Activated CD8-positive, alpha-beta memory T cell treated with anti-CD3 and anti-CD28 coated beads for 4 hours (primary cell): ENCODE data around the gene MPG.
"Not testable (repeated sequence)": the region's sequence is repeated elsewhere in the genome, so short reads cannot be mapped to it uniquely, and the experiment has no call there.

Source experiments
- DNase-seq, 2 donors: peaks; one replicate each; pipeline ENCODE4 v3.0.0-alpha.2; 2020; ENCODE audit warnings: low read depth in 2 of 2

The MPG gene

DNA sequence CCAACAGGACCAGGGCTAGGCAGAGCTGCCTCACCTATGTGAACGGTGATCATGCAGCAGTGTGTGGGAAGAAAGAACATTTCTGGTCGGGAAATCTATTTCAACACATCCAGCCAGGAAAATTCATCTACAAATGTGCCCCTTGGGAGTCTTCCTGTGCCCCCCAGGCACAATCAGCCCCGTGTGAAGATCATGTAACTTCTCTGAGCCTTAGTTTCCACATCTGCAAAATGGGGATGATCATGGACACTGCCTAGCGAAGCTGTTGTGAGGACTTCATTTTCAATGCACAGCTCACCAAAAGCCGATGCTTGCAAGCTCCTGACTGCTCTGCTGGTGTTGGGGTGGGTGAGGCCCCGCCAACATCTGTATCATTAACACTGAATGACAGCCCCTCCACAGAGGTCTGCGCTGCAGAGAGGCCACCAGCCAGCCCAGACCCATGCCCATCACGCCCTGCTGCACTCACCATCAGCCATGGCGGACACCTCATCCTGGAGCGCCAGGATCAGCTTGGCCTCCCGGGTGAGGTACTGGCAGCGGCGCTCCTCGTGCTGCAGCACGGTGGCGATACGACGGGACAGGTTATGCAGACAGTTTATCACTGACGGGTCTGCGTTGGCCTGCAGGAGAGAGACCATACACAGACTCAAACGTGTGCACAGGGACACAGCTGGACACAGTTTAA is 34.3 kb downstream of the MPG start:
- no peak for DNase-seq

GRCh38 chr16:114327-114726 is 36.3 kb downstream of the MPG start:
- DNase-seq: no peak

DNA sequence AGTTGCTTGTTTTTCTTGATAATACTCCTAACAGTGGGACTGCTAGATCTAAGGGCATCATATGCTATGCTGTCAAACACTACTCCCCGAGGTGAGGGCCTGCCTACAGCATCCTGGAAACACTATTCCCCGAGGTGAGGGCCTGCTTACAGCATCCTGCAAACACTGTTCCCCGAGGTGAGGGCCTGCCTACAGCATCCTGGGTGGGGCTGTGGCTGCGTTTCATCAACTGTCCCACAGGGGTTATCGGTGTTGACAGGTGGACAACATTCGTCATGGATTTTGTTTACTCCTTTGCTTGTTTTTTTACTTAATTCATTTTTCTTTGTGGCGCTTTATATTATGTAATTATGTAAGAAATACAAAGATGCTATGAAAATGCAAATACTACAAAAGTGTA is 38.0 kb downstream of the MPG start:
- DNase-seq: no peak

DNA sequence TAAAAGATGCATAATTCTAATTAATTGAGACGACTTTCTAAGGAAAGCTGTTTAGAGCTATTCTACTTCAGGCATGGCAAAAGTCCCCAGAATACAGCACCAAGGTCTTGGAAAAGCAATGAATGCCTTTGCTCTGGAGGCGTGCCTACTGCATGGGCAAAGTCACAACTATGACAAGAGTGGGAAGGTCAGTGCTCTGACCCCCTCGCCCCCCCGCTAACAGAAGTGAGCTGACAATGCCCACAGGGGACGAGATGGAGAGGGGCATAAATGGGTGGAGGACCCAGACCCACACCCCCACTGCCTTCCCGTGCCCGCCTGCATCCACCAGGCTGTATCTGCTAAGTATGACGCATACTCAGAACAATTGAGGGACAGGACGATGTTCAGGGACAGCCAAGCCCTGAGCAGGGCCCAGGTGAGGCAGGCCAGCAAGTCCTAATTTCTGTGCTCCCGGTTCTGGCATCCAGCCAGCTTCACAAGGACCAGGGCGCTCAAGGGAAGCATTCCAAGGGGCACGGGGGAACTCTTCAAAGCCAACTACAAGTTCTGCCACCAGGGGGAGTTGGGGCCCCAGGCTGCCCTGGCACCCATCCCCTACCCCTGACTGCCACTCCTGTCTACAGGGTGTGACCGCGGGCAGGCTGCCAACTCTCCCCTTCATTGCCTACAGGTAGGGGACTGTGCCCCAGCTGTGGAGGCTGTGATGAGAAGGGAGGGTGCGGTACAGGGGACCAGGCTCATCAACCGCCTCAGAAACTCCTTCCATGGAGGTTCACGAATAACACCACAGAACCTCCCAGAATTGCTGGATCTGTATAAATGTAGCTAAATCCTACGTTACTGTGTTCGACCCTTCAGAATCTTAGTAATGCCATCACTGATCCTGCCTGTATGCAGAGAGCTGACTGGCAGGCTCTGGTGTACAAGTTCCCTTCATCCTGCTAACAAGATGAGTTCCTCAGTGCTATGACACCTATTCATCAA is 39.6 kb downstream of the MPG start:
- DNase-seq: peak; percentile 39 to 46

DNA sequence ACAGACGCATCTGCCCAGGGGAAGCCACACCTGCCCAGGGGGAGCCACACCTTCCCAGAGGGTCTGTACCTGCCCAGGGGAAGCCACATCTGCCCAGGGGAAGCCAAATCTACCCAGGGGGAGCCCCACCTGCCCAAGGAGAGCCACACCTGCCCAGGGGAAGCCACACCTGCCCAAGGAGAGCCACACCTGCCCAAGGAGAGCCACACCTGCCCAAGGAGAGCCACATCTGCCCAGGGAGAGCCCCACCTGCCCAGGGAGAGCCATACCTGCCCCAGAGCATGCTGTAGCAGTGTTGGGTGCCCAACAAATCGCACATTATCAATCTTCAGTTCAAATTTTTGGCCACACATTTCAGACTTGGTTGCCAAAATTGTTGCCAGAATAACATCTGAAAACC is 40.8 kb downstream of the MPG start:
- DNase-seq: no peak

DNA sequence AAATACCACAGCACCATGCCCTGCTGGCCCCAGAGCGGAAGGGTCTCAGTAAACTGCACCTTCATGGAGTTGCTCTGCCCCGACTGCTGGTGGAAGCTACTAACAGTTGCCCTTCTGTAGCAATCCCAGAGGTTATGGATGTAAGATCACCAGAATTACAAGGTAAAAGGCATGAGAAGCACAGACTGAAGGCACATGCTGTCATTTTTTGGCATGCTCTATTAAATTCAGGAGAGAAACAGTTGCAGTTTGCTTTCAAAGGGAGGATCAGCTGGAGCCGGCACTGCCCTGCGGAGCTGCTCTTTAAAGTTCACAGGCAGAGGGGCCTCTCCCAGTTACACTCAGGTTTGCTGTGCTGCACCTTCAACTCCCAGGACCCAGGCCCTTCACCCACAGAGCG is 41.3 kb downstream of the MPG start:
- DNase-seq: no peak

GRCh38 chr16:119835-120491 is 41.9 kb downstream of the MPG start:
- DNase-seq: no peak

DNA sequence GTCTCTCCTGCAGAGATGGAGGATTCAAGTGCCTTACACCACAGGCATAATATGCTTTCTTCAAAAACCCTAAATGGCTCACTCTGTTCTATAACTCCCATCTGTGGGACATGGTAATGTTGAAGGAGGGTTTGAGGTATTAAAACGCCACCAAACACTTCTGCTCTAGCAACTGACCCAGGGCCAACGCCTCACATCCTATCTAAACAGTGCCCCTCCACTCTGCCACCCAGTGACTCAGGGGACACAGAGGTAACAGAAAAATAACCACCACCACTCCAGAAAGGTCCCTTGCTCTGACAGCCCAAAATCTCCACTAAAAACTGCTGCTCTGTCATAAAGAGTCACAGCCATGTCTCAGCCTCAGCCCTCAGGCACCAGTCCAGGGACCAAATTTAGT is 42.7 kb downstream of the MPG start:
- no peak for DNase-seq

- no peak for DNase-seq
Measured at GRCh38 chr16:122361-122760, 44.3 kb downstream of the MPG start.

DNA sequence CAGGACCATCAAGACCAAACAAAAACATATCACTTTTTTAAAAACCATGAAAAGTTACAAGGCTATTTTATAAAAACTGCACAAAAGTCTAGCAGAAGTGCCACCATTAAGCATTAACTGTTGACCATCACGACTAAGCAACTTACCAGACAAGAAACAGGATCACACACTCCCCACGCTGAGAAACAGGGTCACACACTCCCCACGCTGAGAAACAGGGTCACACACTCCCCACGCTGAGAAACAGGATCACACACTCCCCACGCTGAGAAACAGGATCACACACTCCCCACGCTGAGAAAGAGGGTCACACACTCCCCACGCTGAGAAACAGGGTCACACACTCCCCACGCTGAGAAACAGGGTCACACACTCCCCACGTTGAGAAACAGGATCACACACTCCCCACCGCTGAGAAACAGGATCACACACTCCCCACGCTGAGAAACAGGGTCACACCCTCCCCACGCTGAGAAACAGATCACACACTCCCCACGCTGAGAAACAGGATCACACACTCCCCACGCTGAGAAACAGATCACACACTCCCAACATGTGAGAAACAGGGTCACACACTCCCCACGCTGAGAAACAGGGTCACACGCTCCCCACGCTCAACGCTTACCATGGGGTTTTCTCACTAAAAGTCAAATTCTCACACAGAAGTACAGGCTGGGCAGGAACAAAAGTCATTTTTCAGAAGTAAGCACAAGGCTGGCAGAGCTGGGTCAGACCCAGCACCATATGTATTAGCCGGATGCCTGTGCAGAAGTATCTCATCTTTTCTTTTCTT is 45.7 kb downstream of the MPG start:
- not testable (repeated sequence) for DNase-seq

DNA sequence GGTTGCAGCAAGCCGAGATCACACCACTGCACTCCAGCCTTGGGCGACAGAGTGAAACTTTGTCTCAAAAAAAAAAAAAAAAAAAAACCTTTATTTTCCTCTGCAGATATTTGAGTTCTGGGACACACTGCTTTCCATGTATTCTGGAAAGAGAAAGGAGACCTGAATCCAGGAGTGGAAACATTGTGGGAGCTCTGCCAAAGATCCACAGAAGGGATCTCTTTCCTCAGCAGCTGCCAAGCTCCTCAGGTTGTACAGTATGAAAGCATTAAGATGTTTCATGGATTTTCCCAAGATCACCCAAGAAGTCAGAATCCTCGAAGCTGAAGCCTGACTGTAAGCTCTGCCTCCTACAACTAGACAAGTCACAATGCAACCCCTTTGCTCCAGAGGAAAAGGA is 47.0 kb downstream of the MPG start:
- DNase-seq: no peak

GRCh38 chr16:129075-129474 is 51.0 kb downstream of the MPG start:
- no peak for DNase-seq

DNA sequence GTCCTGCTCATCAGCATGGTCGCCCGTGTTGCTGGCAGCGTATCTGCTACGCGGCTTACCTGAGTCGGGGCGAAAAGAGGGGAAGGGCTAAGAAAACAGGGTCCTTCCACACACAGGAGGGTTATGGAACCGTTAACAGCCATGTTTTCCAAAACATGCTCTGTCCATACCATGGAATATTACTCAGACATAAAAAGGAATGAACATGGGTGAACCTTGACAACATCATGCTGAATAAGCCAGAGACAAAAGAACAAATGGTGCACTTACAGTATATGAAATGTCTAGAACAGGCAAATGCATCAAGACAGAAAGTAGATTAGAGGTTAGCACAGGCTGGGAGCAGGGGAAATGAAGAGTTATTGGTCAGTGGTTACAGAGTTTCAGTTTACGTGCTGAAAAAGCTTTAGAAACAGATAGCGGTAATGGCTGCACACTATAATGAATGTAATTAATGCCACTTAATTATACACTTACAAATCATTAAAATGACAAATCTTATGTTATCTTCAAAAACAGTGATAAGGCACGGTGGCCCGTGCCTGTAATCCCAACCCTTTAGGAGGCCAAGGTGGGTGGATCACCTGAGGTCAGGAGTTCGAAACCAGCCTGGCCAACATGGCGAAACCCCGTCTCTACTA is 52.6 kb downstream of the MPG start:
- no peak for DNase-seq

DNA sequence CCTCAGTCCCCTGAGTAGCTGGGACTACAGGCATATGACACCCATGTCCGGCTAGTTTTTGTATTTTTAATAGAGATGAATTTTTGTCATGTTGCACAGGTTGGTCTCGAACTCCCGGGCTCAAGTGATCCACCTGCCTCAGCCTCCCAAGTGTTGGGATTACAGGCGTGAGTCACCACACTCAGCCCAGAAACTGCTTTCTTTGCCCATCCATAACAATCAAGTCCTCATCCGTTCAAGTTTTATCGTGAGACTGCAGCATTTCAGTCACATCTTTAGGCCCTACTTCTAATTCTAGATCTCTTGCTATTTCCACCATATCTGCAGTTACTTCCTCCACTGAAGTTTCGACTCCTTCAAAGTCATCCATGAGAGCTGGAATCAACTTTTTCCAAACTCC is 54.1 kb downstream of the MPG start:
- no peak for DNase-seq

DNA sequence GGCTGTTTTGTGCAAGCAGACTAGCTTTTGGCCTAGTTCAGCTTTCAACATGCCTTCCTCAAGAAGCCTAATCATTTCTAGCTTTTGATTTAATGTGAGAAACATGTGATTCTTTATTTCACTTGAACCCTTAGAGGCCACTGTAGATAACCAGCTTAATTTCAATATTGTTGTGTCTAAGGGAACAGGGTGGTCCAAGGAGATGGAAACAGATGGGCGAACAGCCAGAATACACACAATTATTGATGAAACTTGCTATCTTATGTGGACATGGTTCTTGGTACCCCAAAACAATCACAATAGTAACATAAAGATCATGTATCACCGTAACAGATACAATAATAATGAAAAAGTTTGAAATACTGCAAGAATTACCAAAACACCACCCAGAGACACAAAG is 55.7 kb downstream of the MPG start:
- no peak for DNase-seq
